ENCODE measurements around the gene CHML.
A peak's percentile ranks its signal among the peaks of the same experiment; 100 is the strongest.

The CHML gene

GRCh38 chr1:241624935-241625334, 15.2 kb downstream of the CHML start:
- no peak for DNase-seq

GRCh38 chr1:241622669-241623068, 17.5 kb downstream of the CHML start:
- DNase-seq: no peak

- DNase-seq: no peak
These were observed 22.7 kb downstream of the CHML start for GRCh38 chr1:241617426-241617825.

- DNase-seq: no peak
These were observed 24.9 kb downstream of the CHML start for GRCh38 chr1:241615043-241615974.

- DNase-seq: no peak
These were observed 25.6 kb downstream of the CHML start for GRCh38 chr1:241614572-241614971.

- no peak for DNase-seq
These were observed 26.0 kb downstream of the CHML start for GRCh38 chr1:241614144-241614543.

GRCh38 chr1:241612533-241613477, 27.4 kb downstream of the CHML start:
- DNase-seq: peak in 1 of 51 donors; percentile 5

GRCh38 chr1:241611736-241612135, 28.4 kb downstream of the CHML start:
- DNase-seq: no peak

GRCh38 chr1:241611063-241611462, 29.1 kb downstream of the CHML start:
- peak in 2 of 51 donors; percentile 6 to 48 for DNase-seq

- DNase-seq: no peak
These were observed 29.9 kb downstream of the CHML start for GRCh38 chr1:241610056-241610815.

- no peak for DNase-seq
These were observed 31.7 kb downstream of the CHML start for GRCh38 chr1:241608379-241609033.

- no peak for DNase-seq
These were observed 32.7 kb downstream of the CHML start for GRCh38 chr1:241607497-241607896.

- DNase-seq: no peak
These were observed 33.6 kb downstream of the CHML start for GRCh38 chr1:241606544-241606943.

GRCh38 chr1:241605146-241605805, 34.9 kb downstream of the CHML start:
- no peak for DNase-seq

- no peak for DNase-seq
These were observed 36.4 kb downstream of the CHML start for GRCh38 chr1:241603731-241604245.

- DNase-seq: no peak
These were observed 39.7 kb downstream of the CHML start for GRCh38 chr1:241600496-241600901.

- no peak for DNase-seq
These were observed 41.9 kb downstream of the CHML start for GRCh38 chr1:241598249-241598648.

- no peak for DNase-seq
These were observed 43.5 kb downstream of the CHML start for GRCh38 chr1:241596633-241597032.

- DNase-seq: no peak
These were observed 47.0 kb downstream of the CHML start for GRCh38 chr1:241593186-241593585.
